Measurements from ENCODE around the gene RASSF10.

The RASSF10 gene

DNA sequence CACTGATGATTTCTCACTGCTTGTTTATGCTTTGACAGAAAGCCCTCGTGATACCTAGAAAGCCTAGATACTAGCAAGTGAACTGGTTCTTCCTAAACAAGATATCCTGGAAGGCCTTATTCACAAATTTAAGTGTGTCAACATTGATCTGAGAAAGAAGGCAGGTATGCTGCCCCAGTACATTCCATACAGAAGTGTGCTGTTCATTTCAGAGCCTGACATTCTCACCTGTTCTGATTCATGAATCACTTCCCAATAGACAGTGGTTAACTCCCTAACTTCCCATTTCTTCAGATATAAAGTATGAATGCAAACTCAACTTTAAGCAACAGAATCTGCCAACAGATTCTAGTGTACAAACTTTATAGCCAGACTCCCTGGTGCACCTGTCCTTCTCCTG, 15.5 kb upstream of the RASSF10 start:
- no peak for DNase-seq

DNA sequence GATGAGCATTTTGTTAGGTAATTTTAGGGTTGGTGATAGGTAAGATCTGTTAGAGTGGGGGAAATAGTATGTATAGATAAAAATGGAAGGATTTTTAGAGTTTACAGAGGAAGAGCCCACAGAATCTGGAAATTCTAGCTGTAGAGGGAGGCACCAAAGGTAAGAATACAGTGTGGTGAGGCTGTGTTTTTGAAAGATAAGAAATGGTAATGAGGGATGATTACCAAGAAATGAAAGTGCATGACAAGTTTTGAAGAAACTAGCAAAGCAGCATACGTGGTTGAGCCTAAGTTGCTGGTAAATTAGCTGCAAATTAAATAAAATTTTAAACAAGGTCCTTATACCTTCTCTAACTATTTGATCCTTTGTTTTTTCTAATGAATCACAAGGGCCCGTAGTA, 14.6 kb upstream of the RASSF10 start:
- no peak for DNase-seq

GRCh38 chr11:12995188-12995587, 13.9 kb upstream of the RASSF10 start:
- DNase-seq = no peak

DNA sequence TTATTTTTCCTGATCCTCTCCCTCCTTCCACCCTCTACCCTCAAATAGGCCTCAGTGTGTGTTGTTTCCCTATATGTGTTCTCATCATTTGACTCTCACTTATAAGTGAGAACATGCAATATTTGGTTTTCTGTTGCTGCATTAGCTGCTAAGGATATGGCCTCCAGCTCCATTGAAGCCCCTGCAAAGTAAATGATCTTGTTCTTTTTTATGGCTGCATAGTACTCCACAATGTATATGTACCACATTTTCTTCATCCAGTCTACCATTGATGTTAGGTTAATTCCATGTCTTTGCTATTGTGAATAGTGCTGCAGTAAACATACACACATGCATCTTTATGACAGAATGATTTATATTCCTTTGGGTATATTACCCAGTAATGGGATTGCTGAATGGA, 13.3 kb upstream of the RASSF10 start:
- DNase-seq = no peak

GRCh38 chr11:12997168-12997567, 11.9 kb upstream of the RASSF10 start:
- no peak for DNase-seq

GRCh38 chr11:12998336-12998735, 10.8 kb upstream of the RASSF10 start:
- DNase-seq = no peak

DNA sequence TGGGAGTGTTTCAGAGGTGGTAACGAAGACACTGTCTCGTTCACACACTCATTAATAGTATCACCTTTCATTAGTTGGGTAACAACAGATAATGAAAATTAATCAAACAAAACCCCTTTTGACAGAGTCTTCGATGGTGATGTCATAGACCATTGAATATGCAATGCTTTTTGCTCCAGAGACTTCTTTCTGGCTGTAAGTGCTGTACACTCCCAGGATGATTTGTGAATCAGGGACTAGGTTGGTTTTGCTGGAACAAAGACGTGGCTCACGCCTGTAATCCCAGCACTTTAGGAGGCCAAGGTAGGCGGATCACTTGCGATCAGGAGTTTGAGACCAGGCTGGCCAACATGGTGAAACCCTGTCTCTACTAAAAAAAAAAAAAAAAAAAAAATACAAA, 9.5 kb upstream of the RASSF10 start:
- DNase-seq = no peak

GRCh38 chr11:13000116-13000515, 9.0 kb upstream of the RASSF10 start:
- no peak for DNase-seq

DNA sequence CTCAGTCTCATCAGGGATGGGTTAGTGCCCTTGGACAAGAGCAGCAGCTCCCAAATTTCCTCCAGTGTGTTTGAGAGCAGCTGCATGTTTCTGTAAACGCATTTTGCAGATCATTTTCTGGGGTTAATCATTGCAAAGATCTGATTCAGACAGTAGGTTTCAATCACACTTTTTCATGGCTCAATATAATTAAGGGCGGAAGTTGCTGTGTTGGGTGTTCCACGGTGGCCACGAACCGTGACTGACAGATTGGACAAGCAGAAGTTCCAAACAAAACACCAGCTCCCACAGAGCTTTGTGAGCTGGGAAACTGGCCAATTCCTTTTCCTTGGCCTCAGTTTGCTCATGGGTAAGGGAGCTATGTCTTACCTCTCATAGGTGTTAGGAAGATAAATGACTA, 8.4 kb upstream of the RASSF10 start:
- DNase-seq = no peak

GRCh38 chr11:13003736-13004493, 5.2 kb upstream of the RASSF10 start:
- DNase-seq = no peak

GRCh38 chr11:13007182-13008060, 1.7 kb upstream of the RASSF10 start:
- DNase-seq = no peak

GRCh38 chr11:13008061-13008435, 1.1 kb upstream of the RASSF10 start:
- DNase-seq = no peak

- peak in 1 of 58 donors; percentile 8 for DNase-seq
Measured at GRCh38 chr11:13009476-13009920, 382 bp downstream of the RASSF10 start.

DNA sequence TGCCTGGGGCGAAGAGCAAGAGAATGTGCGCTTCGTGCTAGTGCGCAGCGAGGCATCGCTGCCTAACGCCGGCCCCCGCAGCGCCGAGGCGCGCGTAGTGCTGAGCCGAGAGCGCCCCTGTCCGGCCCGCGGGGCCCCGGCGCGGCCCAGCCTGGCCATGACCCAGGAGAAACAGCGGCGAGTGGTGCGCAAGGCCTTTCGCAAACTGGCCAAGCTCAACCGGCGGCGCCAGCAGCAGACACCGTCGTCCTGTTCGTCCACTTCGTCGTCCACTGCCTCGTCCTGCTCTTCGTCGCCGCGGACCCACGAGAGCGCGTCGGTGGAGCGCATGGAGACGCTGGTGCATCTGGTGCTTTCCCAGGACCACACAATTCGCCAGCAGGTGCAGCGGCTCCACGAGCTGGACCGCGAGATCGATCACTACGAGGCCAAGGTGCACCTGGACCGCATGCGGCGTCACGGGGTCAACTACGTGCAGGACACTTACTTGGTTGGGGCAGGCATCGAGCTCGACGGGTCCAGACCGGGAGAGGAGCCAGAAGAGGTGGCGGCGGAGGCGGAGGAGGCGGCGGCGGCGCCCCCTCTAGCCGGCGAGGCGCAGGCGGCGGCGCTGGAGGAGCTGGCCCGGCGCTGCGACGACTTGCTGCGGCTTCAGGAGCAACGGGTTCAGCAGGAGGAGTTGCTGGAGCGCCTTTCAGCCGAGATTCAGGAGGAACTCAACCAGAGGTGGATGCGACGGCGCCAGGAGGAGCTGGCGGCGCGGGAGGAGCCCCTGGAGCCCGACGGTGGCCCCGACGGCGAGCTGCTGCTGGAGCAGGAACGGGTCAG, 1.0 kb downstream of the RASSF10 start:
- peak in 4 of 58 donors; percentile 5 to 11 (median 8) for DNase-seq

GRCh38 chr11:13010749-13011465, 1.8 kb downstream of the RASSF10 start:
- DNase-seq = peak in 12 of 58 donors; percentile 2 to 60 (median 18)

DNA sequence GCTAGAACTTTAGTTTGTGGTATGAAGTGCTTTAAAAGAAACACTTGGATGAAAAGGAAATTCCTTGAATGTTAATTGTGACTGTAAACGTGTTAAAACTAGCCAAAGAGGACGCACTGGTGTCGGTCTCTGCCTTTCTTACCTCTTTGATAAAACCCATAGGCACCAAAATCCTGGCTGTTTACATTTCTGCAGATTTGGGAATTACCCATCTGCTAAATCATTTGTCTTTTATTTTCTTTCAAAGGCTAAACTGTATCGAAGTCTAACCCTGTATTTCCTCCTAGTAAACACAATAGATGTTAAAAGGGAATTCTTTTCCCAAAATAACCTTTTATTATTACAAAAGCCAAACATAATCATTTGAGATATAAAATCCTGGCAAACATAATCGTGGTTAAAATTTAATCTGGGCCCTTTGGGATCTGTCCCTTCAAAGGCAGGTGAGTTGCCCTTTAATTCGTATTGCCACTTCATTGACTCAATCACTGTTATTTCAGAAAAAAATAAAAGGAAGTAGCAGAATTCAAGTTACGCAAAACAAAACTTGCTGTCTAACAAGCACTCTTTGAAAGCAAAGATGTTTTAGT, 2.4 kb downstream of the RASSF10 start:
- no peak for DNase-seq

DNA sequence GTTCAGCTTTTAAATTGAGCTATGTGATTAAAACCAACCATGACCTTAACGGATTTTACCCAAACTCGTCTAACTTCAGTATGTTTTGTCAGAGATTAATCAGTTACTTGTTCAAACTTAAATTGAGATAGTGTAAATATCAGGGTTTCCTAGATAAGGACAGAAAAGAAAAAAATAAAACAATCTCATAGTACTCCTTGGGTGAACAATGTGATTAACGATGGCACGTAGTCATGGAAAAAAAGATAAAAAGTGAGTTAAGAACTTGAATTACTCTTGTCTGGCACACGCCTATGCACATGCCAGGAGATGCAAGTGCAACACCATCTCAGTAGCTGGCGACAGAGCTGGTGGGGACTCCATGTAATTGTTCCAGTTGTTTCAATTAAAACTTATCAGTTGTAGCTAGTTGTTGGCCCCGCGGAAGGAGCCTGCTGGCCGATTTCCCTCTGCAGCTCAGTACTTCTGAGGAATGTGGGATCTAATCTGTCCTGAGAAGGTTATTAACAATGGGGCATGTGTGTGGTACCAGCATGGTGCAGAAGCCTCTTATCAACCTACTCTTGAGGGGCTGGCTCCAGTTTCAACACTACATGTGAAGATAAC, 3.0 kb downstream of the RASSF10 start:
- no peak for DNase-seq

- DNase-seq = no peak
Measured at GRCh38 chr11:13013054-13013488, 4.0 kb downstream of the RASSF10 start.

DNA sequence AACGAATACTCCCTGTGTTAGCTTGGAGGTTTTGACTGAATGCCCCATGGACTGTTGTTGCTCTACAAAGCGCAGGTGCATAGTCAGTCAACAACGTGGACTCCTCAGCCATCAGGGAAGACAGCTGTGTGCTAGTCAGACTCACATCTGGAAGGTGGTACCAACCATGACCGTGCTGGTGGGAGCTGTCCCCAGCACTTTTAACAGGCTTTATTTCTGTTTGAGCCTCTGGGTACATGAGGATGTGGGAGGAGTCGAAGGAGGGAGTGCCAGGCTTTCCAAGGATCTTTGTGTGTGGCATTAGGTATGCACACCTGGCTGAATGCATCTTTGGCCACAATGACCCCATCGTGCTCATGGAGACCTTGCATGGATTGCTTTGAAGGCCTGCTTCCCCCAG, 6.6 kb downstream of the RASSF10 start:
- no peak for DNase-seq

GRCh38 chr11:13016415-13016814, 7.3 kb downstream of the RASSF10 start:
- no peak for DNase-seq
